ENCODE data around the gene ZNF444. TPM values are rescaled to one million over a fixed set of nuclear protein-coding genes. Genes with fewer than 3 reads are reported as not detected.

Gene ZNF444
- total and polyA plus RNA-seq, 10 donors = 17.0 to 35.1 (median 22.8) TPM

DNA sequence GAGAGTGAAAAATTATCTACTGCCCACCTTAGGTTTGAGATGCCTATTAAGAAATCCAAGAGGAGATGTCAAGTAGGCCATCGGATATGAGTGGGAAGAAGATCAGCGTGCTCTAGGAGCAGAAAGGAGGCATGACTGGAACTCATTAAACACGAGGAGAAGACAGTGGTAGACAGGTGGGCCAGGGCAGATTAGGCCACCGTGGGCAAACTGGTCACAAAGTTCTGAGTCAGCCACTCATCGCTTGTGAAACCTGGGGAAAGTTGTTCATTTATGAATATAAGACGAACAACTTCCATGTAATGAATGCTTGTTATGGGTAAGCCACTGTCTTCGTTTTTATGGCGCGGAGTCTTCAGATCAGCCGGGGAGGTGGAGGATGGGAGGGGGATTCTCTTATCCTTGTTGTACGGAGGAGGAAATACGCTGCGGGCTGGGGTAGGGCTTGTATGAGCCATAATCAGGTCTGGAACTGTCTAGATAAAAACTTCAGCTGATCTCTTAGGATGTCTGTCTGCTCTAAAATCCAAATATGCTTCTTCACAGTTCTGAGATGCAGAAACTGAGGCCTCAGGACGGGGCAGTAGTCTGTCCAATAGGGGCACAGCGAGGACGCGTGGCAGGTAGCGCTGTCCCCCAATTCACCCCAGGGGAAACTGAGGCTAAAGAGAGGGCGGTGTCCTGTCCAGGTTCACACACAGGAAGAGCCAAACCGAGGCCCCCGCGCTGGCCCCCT is 1.1 kb upstream of the ZNF444 start:
- no peak for DNase-seq
- Histone ChIP-seq H3K36me3 (peaks cover 0 to 2% (median 0%) of the 10 kb centered on the region in 6 donors), H3K9me3 (no peaks in the 10 kb centered on the region), H3K27me3 (replicated peaks in 1 of 7) (no peaks in the 10 kb centered on the region), H3K4me3 (peak overlapping the region; percentile 54 to 76 (median 64)), H3K4me1 (peaks cover 10 to 64% (median 32%) of the 10 kb centered on the region in 6 donors), H3K27ac (peak overlapping the region; percentile 38 to 93 (median 86))
- intact Hi-C loops (cut with DNase I; ENCODE audit: low total_unique reads) = no loop called here
- no peak for TF ChIP-seq POLR2AphosphoS5 (IDR thresholded peaks at IDR 0.05)
- TF ChIP-seq, protein P1, sequence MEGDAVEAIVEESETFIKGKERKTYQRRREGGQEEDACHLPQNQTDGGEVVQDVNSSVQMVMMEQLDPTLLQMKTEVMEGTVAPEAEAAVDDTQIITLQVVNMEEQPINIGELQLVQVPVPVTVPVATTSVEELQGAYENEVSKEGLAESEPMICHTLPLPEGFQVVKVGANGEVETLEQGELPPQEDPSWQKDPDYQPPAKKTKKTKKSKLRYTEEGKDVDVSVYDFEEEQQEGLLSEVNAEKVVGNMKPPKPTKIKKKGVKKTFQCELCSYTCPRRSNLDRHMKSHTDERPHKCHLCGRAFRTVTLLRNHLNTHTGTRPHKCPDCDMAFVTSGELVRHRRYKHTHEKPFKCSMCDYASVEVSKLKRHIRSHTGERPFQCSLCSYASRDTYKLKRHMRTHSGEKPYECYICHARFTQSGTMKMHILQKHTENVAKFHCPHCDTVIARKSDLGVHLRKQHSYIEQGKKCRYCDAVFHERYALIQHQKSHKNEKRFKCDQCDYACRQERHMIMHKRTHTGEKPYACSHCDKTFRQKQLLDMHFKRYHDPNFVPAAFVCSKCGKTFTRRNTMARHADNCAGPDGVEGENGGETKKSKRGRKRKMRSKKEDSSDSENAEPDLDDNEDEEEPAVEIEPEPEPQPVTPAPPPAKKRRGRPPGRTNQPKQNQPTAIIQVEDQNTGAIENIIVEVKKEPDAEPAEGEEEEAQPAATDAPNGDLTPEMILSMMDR (IDR thresholded peaks at IDR 0.05 in 8 of 11, conservative IDR thresholded peaks at IDR 0.05 in 3 of 11) = no peak
- TF ChIP-seq POLR2A (IDR thresholded peaks at IDR 0.05) = no peak
- 31 to 43% (median 34%) methylated on average over 18 to 22 of the region's 22 CpGs for WGBS, 5 donors

GRCh38 chr19:56141417-56141993 is 418 bp downstream of the ZNF444 start:
- no peaks in the 10 kb centered on the region for H3K27me3 ChIP-seq (replicated peaks in 1 of 7)
- H3K4me1 ChIP-seq = peaks cover 10 to 64% (median 32%) of the 10 kb centered on the region in 6 donors
- peaks cover 0 to 16% (median 2%) of the 10 kb centered on the region in 6 donors for H3K36me3 ChIP-seq
- intact Hi-C loops (cut with DNase I; ENCODE audit: low total_unique reads) = no loop called here
- H3K9me3 ChIP-seq = no peaks in the 10 kb centered on the region
- TF ChIP-seq POLR2A (IDR thresholded peaks at IDR 0.05) = no peak
- TF ChIP-seq, protein P1 (IDR thresholded peaks at IDR 0.05 in 8 of 11, conservative IDR thresholded peaks at IDR 0.05 in 3 of 11) = no peak
- TF ChIP-seq POLR2AphosphoS5 (IDR thresholded peaks at IDR 0.05) = no peak
- peak overlapping the region; percentile 54 to 76 (median 64) for H3K4me3 ChIP-seq
- 1 to 5% (median 3%) methylated on average over 18 to 26 of the region's 26 CpGs for WGBS, 5 donors
- peak overlapping the region in 7 of 8 donors; percentile 79 to 93 (median 87) for H3K27ac ChIP-seq
- peak; percentile 86 for DNase-seq

- intact Hi-C loops (cut with DNase I; ENCODE audit: low total_unique reads) = no loop called here
- H3K4me1 ChIP-seq = peaks cover 10 to 59% (median 32%) of the 10 kb centered on the region in 6 donors
- peak overlapping the region in 5 of 8 donors; percentile 42 to 93 (median 91) for H3K27ac ChIP-seq
- no peak for DNase-seq
- TF ChIP-seq POLR2A (IDR thresholded peaks at IDR 0.05) (no peak), POLR2AphosphoS5 (IDR thresholded peaks at IDR 0.05) (no peak)
- TF ChIP-seq, protein P1 (IDR thresholded peaks at IDR 0.05 in 8 of 11, conservative IDR thresholded peaks at IDR 0.05 in 3 of 11) = no peak
- peak overlapping the region in 6 of 8 donors; percentile 44 to 76 (median 62) for H3K4me3 ChIP-seq
- no peaks in the 10 kb centered on the region for H3K27me3 ChIP-seq (replicated peaks in 1 of 7)
- 78 to 84% (median 80%) methylated on average over 16 to 17 of the region's 17 CpGs for WGBS, 5 donors
- no peaks in the 10 kb centered on the region for H3K9me3 ChIP-seq
- H3K36me3 ChIP-seq = peaks cover 0 to 24% (median 9%) of the 10 kb centered on the region in 6 donors
These were observed 1.1 kb downstream of the ZNF444 start for GRCh38 chr19:56142087-56142787.
